Fibroblast of gingiva (primary cell): Measurements from ENCODE around the gene ACADSB.

Source experiments
- DNase-seq: peaks from one replicate; pipeline ENCODE4 v3.0.0-alpha.2; 2011; ENCODE audit warnings: low read depth

The ACADSB gene

GRCh38 chr10:123004298-123004697 is 4.5 kb upstream of the ACADSB start:
- no peak for DNase-seq

GRCh38 chr10:123007558-123008354 is 1.1 kb upstream of the ACADSB start:
- peak; percentile 31 for DNase-seq

- DNase-seq, result no peak
Observed at GRCh38 chr10:123009105-123009820, 457 bp downstream of the ACADSB start.

GRCh38 chr10:123011987-123012386 is 3.2 kb downstream of the ACADSB start:
- no peak for DNase-seq

GRCh38 chr10:123013456-123014419 is 4.9 kb downstream of the ACADSB start:
- no peak for DNase-seq

- no peak for DNase-seq
Observed at GRCh38 chr10:123014772-123015171, 6.0 kb downstream of the ACADSB start.

GRCh38 chr10:123016228-123016627 is 7.4 kb downstream of the ACADSB start:
- no peak for DNase-seq

GRCh38 chr10:123017421-123018165 is 8.8 kb downstream of the ACADSB start:
- no peak for DNase-seq

GRCh38 chr10:123018531-123018930 is 9.7 kb downstream of the ACADSB start:
- no peak for DNase-seq

GRCh38 chr10:123019264-123019663 is 10.5 kb downstream of the ACADSB start:
- DNase-seq, result no peak

- no peak for DNase-seq
Observed at GRCh38 chr10:123019941-123020703, 11.3 kb downstream of the ACADSB start.

GRCh38 chr10:123021517-123021916 is 12.7 kb downstream of the ACADSB start:
- no peak for DNase-seq

GRCh38 chr10:123024540-123024939 is 15.7 kb downstream of the ACADSB start:
- no peak for DNase-seq

GRCh38 chr10:123026302-123026701 is 17.5 kb downstream of the ACADSB start:
- DNase-seq, result no peak

GRCh38 chr10:123027861-123028260 is 19.1 kb downstream of the ACADSB start:
- no peak for DNase-seq

GRCh38 chr10:123031124-123031523 is 22.3 kb downstream of the ACADSB start:
- DNase-seq, result no peak

GRCh38 chr10:123034332-123034731 is 25.5 kb downstream of the ACADSB start:
- DNase-seq, result no peak

- DNase-seq, result no peak
Observed at GRCh38 chr10:123035467-123036086, 26.8 kb downstream of the ACADSB start.

GRCh38 chr10:123038782-123039631 is 30.2 kb downstream of the ACADSB start:
- no peak for DNase-seq

- no peak for DNase-seq
Observed at GRCh38 chr10:123039632-123039930, 30.8 kb downstream of the ACADSB start.
